GM12878 (cell line): ENCODE results near the gene FARSB. TPM values are rescaled to one million over a fixed set of nuclear protein-coding genes. Genes with fewer than 3 reads are reported as not detected.

ENCODE experiments used
- BRCA1 ChIP-seq: IDR thresholded peaks from 2 replicates; pipeline ENCODE4 v1.6.1; 2011; ENCODE audit warnings: low read depth, low read length, improper control_type of control experiment
- CEBPB ChIP-seq, 2 experiments: fragments of 150-350 bp in 1 of 2; IDR thresholded peaks; 2 replicates each; pipeline ENCODE4 v1.6.1; 2012 to 2014; ENCODE audit warnings: low read depth in 2 of 2, low read length in 2 of 2, borderline replicate concordance in 1 of 2, inconsistent platforms in 1 of 2
- EED ChIP-seq: sonication (generic); IDR thresholded peaks from 2 replicates; pipeline ENCODE4 v1.6.1; 2016; ENCODE audit warnings: antibody characterized with exemption, low read depth
- FOS ChIP-seq: IDR thresholded peaks from 3 replicates; pipeline ENCODE4 v1.6.1; 2011; ENCODE audit warnings: borderline replicate concordance; ENCODE audit not compliant: insufficient read length; ENCODE audit errors: extremely low read depth
- MEF2A ChIP-seq: IDR thresholded peaks from 2 replicates; pipeline ENCODE4 v1.6.1; 2011; ENCODE audit warnings: low read depth, mild to moderate bottlenecking, low read length, moderate library complexity; ENCODE audit not compliant: insufficient read depth
- MXI1 ChIP-seq: fragments of 150-350 bp; IDR thresholded peaks from 2 replicates; pipeline ENCODE4 v1.6.1; 2011; ENCODE audit warnings: low read depth, mild to moderate bottlenecking, inconsistent platforms, low read length, improper control_type of control experiment
- NBN ChIP-seq: fragments of 450-650 bp; IDR thresholded peaks from 2 replicates; pipeline ENCODE4 v1.6.1; 2016
- NFXL1 ChIP-seq: fragments of 450-650 bp; IDR thresholded peaks from 2 replicates; pipeline ENCODE4 v1.6.1; 2017; ENCODE audit warnings: antibody characterized with exemption, mild to moderate bottlenecking, borderline replicate concordance
- NFYA ChIP-seq: IDR thresholded peaks from 2 replicates; pipeline ENCODE4 v1.6.1; 2011; ENCODE audit warnings: low read depth, mild to moderate bottlenecking, low read length, improper control_type of control experiment, borderline replicate concordance
- NR2C1 ChIP-seq: fragments of 450-650 bp; IDR thresholded peaks from 2 replicates; pipeline ENCODE4 v1.6.1; 2017; ENCODE audit warnings: antibody characterized with exemption, mild to moderate bottlenecking, moderate library complexity
- PAX5 ChIP-seq: IDR thresholded peaks from 2 replicates; pipeline ENCODE4 v1.6.1; 2011; ENCODE audit warnings: low read depth, low read length, borderline replicate concordance
- SIX5 ChIP-seq: IDR thresholded peaks from 2 replicates; pipeline ENCODE4 v1.6.1; 2011; ENCODE audit warnings: mild to moderate bottlenecking, low read depth, low read length, moderate library complexity; ENCODE audit not compliant: severe bottlenecking
- SMAD1 ChIP-seq: fragments of 450-650 bp; IDR thresholded peaks from 2 replicates; pipeline ENCODE4 v1.6.1; 2018; ENCODE audit warnings: mild to moderate bottlenecking, low read depth; ENCODE audit not compliant: partially characterized antibody
- SREBF2 ChIP-seq: IDR thresholded peaks from 2 replicates; pipeline ENCODE4 v1.6.1; 2012; ENCODE audit warnings: mild to moderate bottlenecking, low read length
- SUPT20H ChIP-seq: IDR thresholded peaks from 2 replicates; pipeline ENCODE4 v1.6.1; 2011; ENCODE audit warnings: low read depth, mild to moderate bottlenecking, low read length, moderate library complexity, borderline replicate concordance; ENCODE audit not compliant: control insufficient read depth
- WRNIP1 ChIP-seq: IDR thresholded peaks from 2 replicates; pipeline ENCODE4 v1.6.1; 2011; ENCODE audit warnings: low read depth, low read length, improper control_type of control experiment, borderline replicate concordance
- YBX1 ChIP-seq: fragments of 450-650 bp; IDR thresholded peaks from 2 replicates; pipeline ENCODE4 v1.6.1; 2016; ENCODE audit warnings: antibody characterized with exemption
- YY1 ChIP-seq: IDR thresholded peaks from 2 replicates; pipeline ENCODE4 v1.6.1; 2011; ENCODE audit warnings: low read depth, mild to moderate bottlenecking, low read length
- polyA plus RNA-seq, 11 experiments: library from polyadenylated mRNA; depleted of rRNA in 4 of 11; unstranded in 6 of 11; stranded (reverse) in 5 of 11; fragments of >200 nt; fragmentation: Nextera tagmentation in 4 of 11; fragmentation: Illumina TruSeq in 1 of 11; extraction: Ambion mirVana in 4 of 11; extraction: Trizol in 1 of 11; gene quantifications; 1 replicate in 1 of 11; 2 replicates in 10 of 11; pipeline versions ENCODE4 v1.2.1 to v1.2.3, GENCODE V29; 2011 to 2016; ENCODE audit warnings: inconsistent platforms in 2 of 11, missing spikeins in 2 of 11, low read depth in 1 of 11
- total RNA-seq, 4 experiments: library from RNA; depleted of rRNA in 3 of 4; stranded (reverse); fragments of >200 nt in 3 of 4; fragmentation: Illumina TruSeq in 1 of 4; extraction: Trizol in 1 of 4; gene quantifications; 2 replicates each; pipeline versions ENCODE4 v1.2.1 to v1.2.3, GENCODE V29; 2013 to 2021
- TF ChIP-seq, protein P1 (sequence below): fragments of 450-650 bp; IDR thresholded peaks from 2 replicates; pipeline ENCODE4 v1.6.1; 2017; ENCODE audit warnings: borderline replicate concordance
- TF ChIP-seq, protein P2 (sequence below): fragments of 450-650 bp; IDR thresholded peaks from 2 replicates; pipeline ENCODE4 v1.6.1; 2014; ENCODE audit warnings: mild to moderate bottlenecking
- TF ChIP-seq, protein P3 (sequence below), 3 experiments: IDR thresholded peaks in 2 of 3; conservative IDR thresholded peaks in 1 of 3; 2 replicates each; pipeline ENCODE4 v1.5.1; 2011; ENCODE audit warnings: low read depth in 3 of 3, low read length in 3 of 3, mild to moderate bottlenecking in 3 of 3, control low read depth in 2 of 3, moderate library complexity in 2 of 3, inconsistent platforms in 1 of 3, mixed read lengths in 1 of 3; ENCODE audit not compliant: control insufficient read depth in 2 of 3, insufficient read depth in 1 of 3; ENCODE audit errors: extremely low read depth in 1 of 3
- TF ChIP-seq, protein P4 (sequence below): IDR thresholded peaks from 2 replicates; pipeline ENCODE4 v1.6.1; 2012; ENCODE audit warnings: improper control_type of control experiment, low read depth, low read length; ENCODE audit not compliant: insufficient replicate concordance

Gene FARSB
- total and polyA plus RNA-seq, 10 of the 15 experiments (the other 5 are each of a cell fraction or from before 2014, with no cell fraction given): 32.4 to 127 (median 73.8) TPM

DNA sequence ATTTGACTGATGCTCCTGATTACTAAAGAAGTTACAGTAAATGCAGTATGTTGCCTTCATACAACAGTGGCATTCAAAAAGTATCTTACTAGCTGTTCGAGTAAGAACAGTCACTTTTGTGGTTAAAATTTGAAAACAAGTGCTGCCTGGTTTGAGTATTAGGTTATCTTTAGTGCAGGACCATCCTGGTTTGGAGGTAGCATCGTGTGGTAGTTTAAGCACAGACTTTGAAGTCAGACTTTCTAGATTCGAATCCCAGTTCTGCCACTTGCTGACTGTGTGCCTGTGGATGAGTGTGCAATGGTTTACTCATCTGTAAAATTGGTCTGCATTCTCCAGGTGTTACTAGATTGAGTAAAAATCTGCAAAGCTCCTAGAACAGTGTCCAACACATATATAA is 134.8 kb downstream of the FARSB start (continued):
- TF ChIP-seq, protein P1, sequence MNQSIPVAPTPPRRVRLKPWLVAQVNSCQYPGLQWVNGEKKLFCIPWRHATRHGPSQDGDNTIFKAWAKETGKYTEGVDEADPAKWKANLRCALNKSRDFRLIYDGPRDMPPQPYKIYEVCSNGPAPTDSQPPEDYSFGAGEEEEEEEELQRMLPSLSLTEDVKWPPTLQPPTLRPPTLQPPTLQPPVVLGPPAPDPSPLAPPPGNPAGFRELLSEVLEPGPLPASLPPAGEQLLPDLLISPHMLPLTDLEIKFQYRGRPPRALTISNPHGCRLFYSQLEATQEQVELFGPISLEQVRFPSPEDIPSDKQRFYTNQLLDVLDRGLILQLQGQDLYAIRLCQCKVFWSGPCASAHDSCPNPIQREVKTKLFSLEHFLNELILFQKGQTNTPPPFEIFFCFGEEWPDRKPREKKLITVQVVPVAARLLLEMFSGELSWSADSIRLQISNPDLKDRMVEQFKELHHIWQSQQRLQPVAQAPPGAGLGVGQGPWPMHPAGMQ: no peak
- no peak for TF ChIP-seq NR2C1
- TF ChIP-seq CEBPB (IDR thresholded peaks at IDR 0.05; ENCODE audit: borderline replicate concordance in 1 of 2, low read depth in 2 of 2, low read length in 2 of 2): no peak
- TF ChIP-seq, protein P2, sequence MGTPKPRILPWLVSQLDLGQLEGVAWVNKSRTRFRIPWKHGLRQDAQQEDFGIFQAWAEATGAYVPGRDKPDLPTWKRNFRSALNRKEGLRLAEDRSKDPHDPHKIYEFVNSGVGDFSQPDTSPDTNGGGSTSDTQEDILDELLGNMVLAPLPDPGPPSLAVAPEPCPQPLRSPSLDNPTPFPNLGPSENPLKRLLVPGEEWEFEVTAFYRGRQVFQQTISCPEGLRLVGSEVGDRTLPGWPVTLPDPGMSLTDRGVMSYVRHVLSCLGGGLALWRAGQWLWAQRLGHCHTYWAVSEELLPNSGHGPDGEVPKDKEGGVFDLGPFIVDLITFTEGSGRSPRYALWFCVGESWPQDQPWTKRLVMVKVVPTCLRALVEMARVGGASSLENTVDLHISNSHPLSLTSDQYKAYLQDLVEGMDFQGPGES: no peak
- TF ChIP-seq MXI1: no peak
- no peak for TF ChIP-seq NBN
- TF ChIP-seq FOS: no peak
- no peak for TF ChIP-seq SIX5
- TF ChIP-seq EED: peak; percentile 55; the same call in 1 of the 2 replicates
- TF ChIP-seq NFXL1: no peak
- no peak for TF ChIP-seq NFYA
- TF ChIP-seq, protein P3, sequence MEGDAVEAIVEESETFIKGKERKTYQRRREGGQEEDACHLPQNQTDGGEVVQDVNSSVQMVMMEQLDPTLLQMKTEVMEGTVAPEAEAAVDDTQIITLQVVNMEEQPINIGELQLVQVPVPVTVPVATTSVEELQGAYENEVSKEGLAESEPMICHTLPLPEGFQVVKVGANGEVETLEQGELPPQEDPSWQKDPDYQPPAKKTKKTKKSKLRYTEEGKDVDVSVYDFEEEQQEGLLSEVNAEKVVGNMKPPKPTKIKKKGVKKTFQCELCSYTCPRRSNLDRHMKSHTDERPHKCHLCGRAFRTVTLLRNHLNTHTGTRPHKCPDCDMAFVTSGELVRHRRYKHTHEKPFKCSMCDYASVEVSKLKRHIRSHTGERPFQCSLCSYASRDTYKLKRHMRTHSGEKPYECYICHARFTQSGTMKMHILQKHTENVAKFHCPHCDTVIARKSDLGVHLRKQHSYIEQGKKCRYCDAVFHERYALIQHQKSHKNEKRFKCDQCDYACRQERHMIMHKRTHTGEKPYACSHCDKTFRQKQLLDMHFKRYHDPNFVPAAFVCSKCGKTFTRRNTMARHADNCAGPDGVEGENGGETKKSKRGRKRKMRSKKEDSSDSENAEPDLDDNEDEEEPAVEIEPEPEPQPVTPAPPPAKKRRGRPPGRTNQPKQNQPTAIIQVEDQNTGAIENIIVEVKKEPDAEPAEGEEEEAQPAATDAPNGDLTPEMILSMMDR (IDR thresholded peaks at IDR 0.05 in 2 of 3, conservative IDR thresholded peaks at IDR 0.05 in 1 of 3; ENCODE audit: control insufficient read depth in 2 of 3, extremely low read depth in 1 of 3, insufficient read depth in 1 of 3, low read depth in 3 of 3, low read length in 3 of 3): no peak
- TF ChIP-seq BRCA1: no peak
- TF ChIP-seq PAX5: no peak
- TF ChIP-seq YY1: no peak
- no peak for TF ChIP-seq SREBF2
- TF ChIP-seq SMAD1: no peak
- peak; percentile 63; the same call in 1 of the 2 replicates for TF ChIP-seq MEF2A
- no peak for TF ChIP-seq SUPT20H
- no peak for TF ChIP-seq YBX1
- TF ChIP-seq WRNIP1: no peak
- TF ChIP-seq, protein P4, sequence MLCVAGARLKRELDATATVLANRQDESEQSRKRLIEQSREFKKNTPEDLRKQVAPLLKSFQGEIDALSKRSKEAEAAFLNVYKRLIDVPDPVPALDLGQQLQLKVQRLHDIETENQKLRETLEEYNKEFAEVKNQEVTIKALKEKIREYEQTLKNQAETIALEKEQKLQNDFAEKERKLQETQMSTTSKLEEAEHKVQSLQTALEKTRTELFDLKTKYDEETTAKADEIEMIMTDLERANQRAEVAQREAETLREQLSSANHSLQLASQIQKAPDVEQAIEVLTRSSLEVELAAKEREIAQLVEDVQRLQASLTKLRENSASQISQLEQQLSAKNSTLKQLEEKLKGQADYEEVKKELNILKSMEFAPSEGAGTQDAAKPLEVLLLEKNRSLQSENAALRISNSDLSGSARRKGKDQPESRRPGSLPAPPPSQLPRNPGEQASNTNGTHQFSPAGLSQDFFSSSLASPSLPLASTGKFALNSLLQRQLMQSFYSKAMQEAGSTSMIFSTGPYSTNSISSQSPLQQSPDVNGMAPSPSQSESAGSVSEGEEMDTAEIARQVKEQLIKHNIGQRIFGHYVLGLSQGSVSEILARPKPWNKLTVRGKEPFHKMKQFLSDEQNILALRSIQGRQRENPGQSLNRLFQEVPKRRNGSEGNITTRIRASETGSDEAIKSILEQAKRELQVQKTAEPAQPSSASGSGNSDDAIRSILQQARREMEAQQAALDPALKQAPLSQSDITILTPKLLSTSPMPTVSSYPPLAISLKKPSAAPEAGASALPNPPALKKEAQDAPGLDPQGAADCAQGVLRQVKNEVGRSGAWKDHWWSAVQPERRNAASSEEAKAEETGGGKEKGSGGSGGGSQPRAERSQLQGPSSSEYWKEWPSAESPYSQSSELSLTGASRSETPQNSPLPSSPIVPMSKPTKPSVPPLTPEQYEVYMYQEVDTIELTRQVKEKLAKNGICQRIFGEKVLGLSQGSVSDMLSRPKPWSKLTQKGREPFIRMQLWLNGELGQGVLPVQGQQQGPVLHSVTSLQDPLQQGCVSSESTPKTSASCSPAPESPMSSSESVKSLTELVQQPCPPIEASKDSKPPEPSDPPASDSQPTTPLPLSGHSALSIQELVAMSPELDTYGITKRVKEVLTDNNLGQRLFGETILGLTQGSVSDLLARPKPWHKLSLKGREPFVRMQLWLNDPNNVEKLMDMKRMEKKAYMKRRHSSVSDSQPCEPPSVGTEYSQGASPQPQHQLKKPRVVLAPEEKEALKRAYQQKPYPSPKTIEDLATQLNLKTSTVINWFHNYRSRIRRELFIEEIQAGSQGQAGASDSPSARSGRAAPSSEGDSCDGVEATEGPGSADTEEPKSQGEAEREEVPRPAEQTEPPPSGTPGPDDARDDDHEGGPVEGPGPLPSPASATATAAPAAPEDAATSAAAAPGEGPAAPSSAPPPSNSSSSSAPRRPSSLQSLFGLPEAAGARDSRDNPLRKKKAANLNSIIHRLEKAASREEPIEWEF: no peak
